HCT116 (cell line): ENCODE data around the gene PDGFA. TPM values are rescaled to one million over a fixed set of nuclear protein-coding genes. Genes with fewer than 3 reads are reported as not detected.

Experiments used
- ATAC-seq: fragments of 200-7000 bp; cut with Tn5 transposase; 2 replicates; pipeline ENCODE4 v1.9.1; 2020; ENCODE audit warnings: mild to moderate bottlenecking, moderate library complexity
- BruUV-seq: library from RNA; stranded (reverse); fragments of 400-500 nt; replicated peaks from 2 replicates; lab custom pipeline; 2021; lab: Mats Ljungman, UMichigan
- CTCF ChIA-PET: fragments of 300-600 bp; sonication (Branson Sonifier 250); formaldehyde crosslinking; loops from one replicate; lab custom pipeline; 2021; ENCODE audit warnings: antibody characterized with exemption; lab: Charles Lee
- POLR2A ChIA-PET: fragments of 300-600, 350-600 bp; sonication (Branson Sonifier 250); formaldehyde crosslinking; loops from one replicate; lab custom pipeline; 2021; ENCODE audit warnings: antibody characterized with exemption; lab: Charles Lee
- RAD21 ChIA-PET, 2 experiments: fragments of 300-600 bp; sonication (Branson Sonifier 250); formaldehyde crosslinking; loops; one replicate each; lab custom pipeline; 2023; ENCODE audit warnings: low total read pairs in 2 of 2; ENCODE audit not compliant: uncharacterized antibody in 2 of 2, unreplicated experiment in 2 of 2, low non-redundant PET in 1 of 2; lab: Charles Lee
- DNase-seq: peaks from one replicate; pipeline ENCODE4 v3.0.0-alpha.2; 2010; ENCODE audit warnings: low read depth, low spot score
- H2AFZ ChIP-seq: fragments of 200-600 bp; shearing (Covaris generic), sonication (generic); 2 replicates; pipeline ENCODE4 v1.6.1; 2017; ENCODE audit warnings: low read depth, mixed run types, mixed read lengths, antibody characterized with exemption, low read length; ENCODE audit not compliant: poor library complexity, severe bottlenecking
- H3K27ac ChIP-seq: 2 replicates; pipeline ENCODE4 v1.5.1; 2012; ENCODE audit warnings: low read depth, low read length
- H3K27me3 ChIP-seq: fragments of 200-600 bp; sonication (generic); 2 replicates; pipeline ENCODE4 v1.6.1; 2016; ENCODE audit warnings: mixed run types, low read length, mixed read lengths; ENCODE audit not compliant: insufficient read depth
- H3K36me3 ChIP-seq, 2 experiments: fragments of 200-500 bp in 1 of 2; fragments of 200-600 bp in 1 of 2; sonication (Bioruptor generic) in 1 of 2; sonication (generic) in 1 of 2; 2 replicates each; pipeline versions ENCODE4 v1.5.1 to v1.6.1; 2014 to 2016; ENCODE audit warnings: low read length in 2 of 2, inconsistent platforms in 1 of 2, mixed read lengths in 1 of 2, mixed run types in 1 of 2; ENCODE audit not compliant: insufficient read depth in 2 of 2, control insufficient read depth in 1 of 2
- H3K4me1 ChIP-seq, 2 experiments: fragments of 200-600 bp in 1 of 2; sonication (generic) in 1 of 2; 2 replicates each; pipeline versions ENCODE4 v1.5.1 to v1.6.1; 2012 to 2017; ENCODE audit warnings: low read length in 2 of 2, inconsistent platforms in 1 of 2, mild to moderate bottlenecking in 1 of 2, mixed read lengths in 1 of 2, mixed run types in 1 of 2, moderate library complexity in 1 of 2; ENCODE audit not compliant: insufficient read depth in 2 of 2, control insufficient read depth in 1 of 2
- H3K4me2 ChIP-seq: fragments of 200-600 bp; sonication (generic); 2 replicates; pipeline ENCODE4 v1.6.1; 2017; ENCODE audit warnings: mixed run types, low read length, mixed read lengths
- H3K4me3 ChIP-seq, 2 experiments: fragments of 200-600 bp in 1 of 2; sonication (generic) in 1 of 2; replicated peaks in 1 of 2; 2 replicates each; pipeline ENCODE4 v1.5.1; 2011 to 2016; ENCODE audit warnings: low read length in 2 of 2, control low read depth in 1 of 2, low read depth in 1 of 2, mild to moderate bottlenecking in 1 of 2, mixed read lengths in 1 of 2, mixed run types in 1 of 2
- H3K79me2 ChIP-seq: fragments of 200-600 bp; sonication (generic); 2 replicates; pipeline ENCODE4 v1.6.1; 2017; ENCODE audit warnings: mild to moderate bottlenecking, mixed run types, low read length, moderate library complexity, mixed read lengths; ENCODE audit not compliant: insufficient read depth
- H3K9ac ChIP-seq: fragments of 200-600 bp; sonication (generic); 2 replicates; pipeline ENCODE4 v1.6.1; 2016; ENCODE audit warnings: low read length, mixed read lengths
- H3K9me2 ChIP-seq: fragments of 200-600 bp; sonication (generic), shearing (Covaris generic); 2 replicates; pipeline ENCODE4 v1.6.1; 2017; ENCODE audit warnings: mixed run types, mild to moderate bottlenecking, moderate library complexity; ENCODE audit not compliant: insufficient read depth
- H3K9me3 ChIP-seq, 2 experiments: fragments of 200-500 bp in 1 of 2; fragments of 200-600 bp in 1 of 2; sonication (Bioruptor generic) in 1 of 2; sonication (generic) in 1 of 2; 2 replicates each; pipeline ENCODE4 v1.6.1; 2014 to 2017; ENCODE audit warnings: low read length in 2 of 2, mixed read lengths in 2 of 2, inconsistent platforms in 1 of 2, low read depth in 1 of 2, mild to moderate bottlenecking in 1 of 2, mixed run types in 1 of 2, moderate library complexity in 1 of 2; ENCODE audit not compliant: control insufficient read depth in 1 of 2, insufficient read depth in 1 of 2
- H4K20me1 ChIP-seq: fragments of 200-600 bp; sonication (generic), shearing (Covaris generic); 2 replicates; pipeline ENCODE4 v1.6.1; 2017; ENCODE audit warnings: mixed run types, mild to moderate bottlenecking, moderate library complexity; ENCODE audit not compliant: insufficient read depth
- CEBPB ChIP-seq: IDR thresholded peaks from 2 replicates; pipeline ENCODE4 v1.6.1; 2012; ENCODE audit warnings: low read depth
- CTCF ChIP-seq, 3 experiments: fragments of 200-600 bp in 1 of 3; sonication (generic) in 1 of 3; IDR thresholded peaks in 2 of 3; conservative IDR thresholded peaks in 1 of 3; 2 replicates each; pipeline ENCODE4 v1.5.1; 2012 to 2017; ENCODE audit warnings: low read depth in 2 of 3, low read length in 2 of 3, antibody characterized with exemption in 1 of 3, borderline replicate concordance in 1 of 3, control low read depth in 1 of 3, mild to moderate bottlenecking in 1 of 3, mixed read lengths in 1 of 3, mixed run types in 1 of 3, moderate library complexity in 1 of 3; ENCODE audit not compliant: insufficient read depth in 1 of 3
- EZH2 ChIP-seq: fragments of 200-600 bp; sonication (generic); IDR thresholded peaks from 2 replicates; pipeline ENCODE4 v1.6.1; 2017; ENCODE audit warnings: antibody characterized with exemption, mixed run types
- EZH2phosphoT487 ChIP-seq: fragments of 200-600 bp; IDR thresholded peaks from 2 replicates; pipeline ENCODE4 v1.6.1; 2018; ENCODE audit warnings: antibody characterized with exemption, borderline replicate concordance
- JUND ChIP-seq: IDR thresholded peaks from 2 replicates; pipeline ENCODE4 v1.6.1; 2012
- POLR2A ChIP-seq: IDR thresholded peaks from 2 replicates; pipeline ENCODE4 v1.7.0; 2011; ENCODE audit warnings: borderline replicate concordance; ENCODE audit not compliant: insufficient read depth, insufficient read length; ENCODE audit errors: extremely low read depth
- POLR2AphosphoS5 ChIP-seq: IDR thresholded peaks from 2 replicates; pipeline ENCODE4 v1.6.1; 2011; ENCODE audit warnings: mild to moderate bottlenecking, low read depth, low read length, moderate library complexity
- RAD21 ChIP-seq: IDR thresholded peaks from 2 replicates; pipeline ENCODE4 v1.6.1; 2012; ENCODE audit warnings: low read depth, mild to moderate bottlenecking
- REST ChIP-seq: IDR thresholded peaks from 2 replicates; pipeline ENCODE4 v1.6.1; 2012; ENCODE audit warnings: low read depth
- SIN3A ChIP-seq: IDR thresholded peaks from 2 replicates; pipeline ENCODE4 v1.6.1; 2012; ENCODE audit warnings: low read depth
- SP1 ChIP-seq: IDR thresholded peaks from 2 replicates; pipeline ENCODE4 v1.6.1; 2012; ENCODE audit warnings: low read depth
- ZBTB33 ChIP-seq: IDR thresholded peaks from 2 replicates; pipeline ENCODE4 v1.6.1; 2011; ENCODE audit warnings: mild to moderate bottlenecking, low read length, moderate library complexity; ENCODE audit not compliant: insufficient replicate concordance; ENCODE audit errors: extremely low read depth
- intact Hi-C: fragments of 100-400 bp; cut with micrococcal nuclease; formaldehyde crosslinking; loops from 2 replicates; pipeline ENCODE4 v1.10.0; 2022
- total RNA-seq: library from RNA; stranded (reverse); gene quantifications from one replicate; pipeline ENCODE4 v1.2.1, GENCODE V29; 2021; ENCODE audit not compliant: unreplicated experiment
- TF ChIP-seq, protein P1 (sequence below): IDR thresholded peaks from 2 replicates; pipeline ENCODE4 v1.6.1; 2012

PDGFA gene
- total RNA-seq, 1 experiment from 2014 or later: 44.7 TPM

DNA sequence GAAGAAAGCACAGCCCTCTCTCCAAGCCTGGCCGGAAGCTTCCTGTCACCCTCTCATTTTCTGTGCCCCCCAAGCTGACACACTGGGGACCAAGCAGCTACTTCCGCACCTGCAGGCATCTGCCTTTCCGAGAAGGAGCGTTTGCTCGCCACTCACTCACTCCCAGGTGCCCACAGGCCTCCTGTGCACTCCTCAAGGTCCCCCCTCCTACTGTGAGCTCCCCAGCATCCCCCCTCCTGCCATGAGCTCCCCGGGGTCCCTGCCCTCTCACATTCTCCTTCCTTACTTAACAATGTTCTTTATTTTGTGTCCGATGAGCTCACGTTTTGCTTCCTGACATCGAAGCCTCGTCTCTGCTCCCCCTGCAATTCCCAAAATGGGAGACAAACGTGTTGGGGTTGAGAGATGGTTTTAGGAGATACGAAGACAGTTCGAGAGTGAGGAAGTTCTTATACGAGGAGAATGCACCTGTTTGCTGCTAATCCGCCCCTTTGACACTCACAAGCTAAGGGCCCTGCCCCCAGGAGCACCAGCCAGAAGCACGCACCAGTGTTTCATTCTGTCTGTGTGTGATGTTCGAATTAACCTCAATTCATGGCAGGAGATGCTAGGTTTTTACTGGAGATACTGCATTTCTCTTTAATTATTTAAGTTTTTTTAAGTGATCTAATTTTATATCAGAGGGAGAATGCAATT lies 70.2 kb downstream of the PDGFA start (continued):
- no peak for TF ChIP-seq ZBTB33
- no peak for TF ChIP-seq POLR2A
- TF ChIP-seq, protein P1, sequence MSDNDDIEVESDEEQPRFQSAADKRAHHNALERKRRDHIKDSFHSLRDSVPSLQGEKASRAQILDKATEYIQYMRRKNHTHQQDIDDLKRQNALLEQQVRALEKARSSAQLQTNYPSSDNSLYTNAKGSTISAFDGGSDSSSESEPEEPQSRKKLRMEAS: no peak
- no peak for TF ChIP-seq POLR2AphosphoS5
- TF ChIP-seq JUND: no peak
- no peak for TF ChIP-seq SIN3A
- no peak for TF ChIP-seq SP1
- no peak for TF ChIP-seq EZH2phosphoT487
- TF ChIP-seq EZH2: no peak

DNA sequence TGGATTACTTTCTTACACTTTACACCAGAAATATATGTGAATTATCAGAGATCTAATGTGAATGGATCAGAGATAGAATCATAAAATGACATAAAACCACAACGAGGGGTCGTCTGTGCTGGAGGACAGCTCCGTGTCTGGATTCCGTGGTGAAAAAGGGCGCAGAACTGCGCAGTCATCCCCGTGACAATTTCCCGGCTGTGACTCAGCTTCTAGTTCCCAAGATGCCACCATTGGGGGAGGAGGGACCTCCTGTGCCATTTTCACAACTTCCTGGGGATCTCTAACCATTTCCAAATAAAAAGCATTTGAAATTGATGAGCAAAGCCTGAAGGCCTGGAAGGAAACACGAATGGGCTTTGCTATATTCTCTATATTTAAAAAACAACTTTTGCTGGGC lies 72.1 kb downstream of the PDGFA start:
- Histone ChIP-seq H3K4me1 (no peaks in the 10 kb centered on the region), H3K27ac (no peak overlapping the region), H3K36me3 (no peaks in the 10 kb centered on the region), H3K27me3 (no peaks in the 10 kb centered on the region), H3K4me3 (no peak overlapping the region), H3K9me3 (no peaks in the 10 kb centered on the region; a peak in 1 of 4 replicates), H3K9me2 (no peaks in the 10 kb centered on the region), H2AFZ (no peak overlapping the region), H3K9ac (no peak overlapping the region), H3K4me2 (no peak overlapping the region), H4K20me1 (no peaks in the 10 kb centered on the region), H3K79me2 (no peaks in the 10 kb centered on the region)
- DNase-seq: no peak
- ChIA-PET CTCF (no interaction called here), POLR2A (no interaction called here), RAD21 (no interaction called here)
- no peak for ATAC-seq
- intact Hi-C loops: no loop called here
- no TSS peak for BruUV-seq
- TF ChIP-seq RAD21 (no peak), SIN3A (no peak), SP1 (no peak), CTCF (IDR thresholded peaks at IDR 0.05 in 2 of 3, conservative IDR thresholded peaks at IDR 0.05 in 1 of 3; ENCODE audit: borderline replicate concordance in 1 of 3, insufficient read depth in 1 of 3, low read depth in 2 of 3, low read length in 2 of 3) (no peak), EZH2phosphoT487 (no peak), CEBPB (no peak), REST (no peak), POLR2AphosphoS5 (no peak)
- TF ChIP-seq, all 23 proteins: peak for 0
